A673 (cell line): ENCODE data around the gene RGMA. TPM values are rescaled to one million over a fixed set of nuclear protein-coding genes. Genes with fewer than 3 reads are reported as not detected.

ENCODE experiments used
- BruUV-seq: library from RNA; stranded (reverse); fragments of 400-500 nt; replicated peaks from 2 replicates; lab custom pipeline; 2021; lab: Mats Ljungman, UMichigan
- CTCF ChIA-PET: fragments of 300-600 bp; sonication (Branson Sonifier 250); formaldehyde crosslinking; loops from one replicate; lab custom pipeline; 2022; ENCODE audit warnings: antibody characterized with exemption; lab: Charles Lee
- POLR2A ChIA-PET: fragments of 300-600 bp; sonication (Branson Sonifier 250); formaldehyde crosslinking; loops from one replicate; lab custom pipeline; 2022; ENCODE audit warnings: antibody characterized with exemption; ENCODE audit not compliant: low non-redundant PET; lab: Charles Lee
- DNase-seq: peaks from one replicate; pipeline ENCODE4 v3.0.0-alpha.2; 2015; ENCODE audit warnings: low spot score
- H3K27ac ChIP-seq: fragments of 200-600 bp; sonication (generic); 2 replicates; pipeline ENCODE4 v1.5.1; 2016; ENCODE audit warnings: mixed run types, low read depth, mild to moderate bottlenecking, mixed read lengths, antibody characterized with exemption, low read length; ENCODE audit not compliant: poor library complexity, severe bottlenecking
- H3K27me3 ChIP-seq: fragments of 200-600 bp; sonication (generic); replicated peaks from 2 replicates; pipeline ENCODE4 v1.6.1; 2017; ENCODE audit warnings: mixed run types, low read depth, mild to moderate bottlenecking, mixed read lengths, antibody characterized with exemption, low read length; ENCODE audit not compliant: insufficient read depth, poor library complexity
- H3K36me3 ChIP-seq: fragments of 200-600 bp; sonication (generic); 2 replicates; pipeline ENCODE4 v1.6.1; 2016; ENCODE audit warnings: mixed run types, mild to moderate bottlenecking, mixed read lengths, antibody characterized with exemption, low read length; ENCODE audit not compliant: insufficient read depth, poor library complexity, severe bottlenecking
- H3K4me1 ChIP-seq: fragments of 200-600 bp; sonication (generic); 2 replicates; pipeline ENCODE4 v1.6.1; 2017; ENCODE audit warnings: mixed run types, mild to moderate bottlenecking, mixed read lengths, antibody characterized with exemption, low read length; ENCODE audit not compliant: insufficient read depth, poor library complexity, severe bottlenecking
- H3K4me3 ChIP-seq: fragments of 200-600 bp; sonication (generic); 2 replicates; pipeline ENCODE4 v1.5.1; 2016; ENCODE audit warnings: low read depth, mixed run types, mild to moderate bottlenecking, mixed read lengths, low read length; ENCODE audit not compliant: poor library complexity, severe bottlenecking
- H3K9me3 ChIP-seq: fragments of 200-600 bp; sonication (generic); 2 replicates; pipeline ENCODE4 v1.6.1; 2016; ENCODE audit warnings: mixed run types, low read depth, mild to moderate bottlenecking, mixed read lengths, antibody characterized with exemption, low read length; ENCODE audit not compliant: poor library complexity, severe bottlenecking
- EZH2 ChIP-seq: fragments of 200-600 bp; sonication (generic); IDR thresholded peaks from 2 replicates; pipeline ENCODE4 v1.6.1; 2017; ENCODE audit warnings: borderline replicate concordance, low read depth, mild to moderate bottlenecking, mixed read lengths, antibody characterized with exemption, low read length; ENCODE audit not compliant: poor library complexity, severe bottlenecking
- intact Hi-C: fragments of 100-400 bp; cut with micrococcal nuclease; formaldehyde crosslinking; loops from one replicate; pipeline ENCODE4 v1.10.0; 2022; ENCODE audit not compliant: unreplicated experiment
- total RNA-seq: library from RNA; stranded (reverse); gene quantifications from 2 replicates; pipeline ENCODE4 v1.2.3, GENCODE V29; 2021
- TF ChIP-seq, protein P1 (sequence below): fragments of 300-800, 200-600 bp; sonication (generic); conservative IDR thresholded peaks from 2 replicates; pipeline ENCODE4 v1.5.1; 2017; ENCODE audit warnings: low read depth, mild to moderate bottlenecking, antibody characterized with exemption, low read length, moderate library complexity, mixed read lengths

RGMA gene
- total RNA-seq, 1 experiment from 2014 or later = 5.0 TPM

DNA sequence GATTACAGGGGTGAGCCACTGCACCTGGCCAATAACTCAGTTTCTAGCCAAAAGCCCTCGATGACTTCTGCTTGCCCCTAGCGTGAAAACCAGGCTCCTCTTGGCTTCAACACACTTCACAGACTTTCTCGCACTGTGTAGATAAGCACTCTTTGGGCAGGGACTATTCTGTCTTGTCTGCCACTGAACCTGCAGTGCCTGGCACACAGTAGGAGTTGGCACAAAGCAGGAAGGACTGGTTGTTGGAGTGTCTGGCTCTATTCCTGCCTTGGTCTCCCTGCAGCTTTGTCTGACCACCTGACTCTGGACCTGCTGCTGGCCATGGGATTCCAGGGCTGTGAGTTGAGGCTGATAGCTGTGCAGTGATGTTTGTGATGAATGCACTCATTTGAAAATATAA lies 46.4 kb upstream of the RGMA start:
- H3K27ac ChIP-seq = no peak overlapping the region
- ChIA-PET CTCF (no interaction called here), POLR2A (no interaction called here)
- H3K27me3 ChIP-seq = no peaks in the 10 kb centered on the region
- TF ChIP-seq, protein P1, sequence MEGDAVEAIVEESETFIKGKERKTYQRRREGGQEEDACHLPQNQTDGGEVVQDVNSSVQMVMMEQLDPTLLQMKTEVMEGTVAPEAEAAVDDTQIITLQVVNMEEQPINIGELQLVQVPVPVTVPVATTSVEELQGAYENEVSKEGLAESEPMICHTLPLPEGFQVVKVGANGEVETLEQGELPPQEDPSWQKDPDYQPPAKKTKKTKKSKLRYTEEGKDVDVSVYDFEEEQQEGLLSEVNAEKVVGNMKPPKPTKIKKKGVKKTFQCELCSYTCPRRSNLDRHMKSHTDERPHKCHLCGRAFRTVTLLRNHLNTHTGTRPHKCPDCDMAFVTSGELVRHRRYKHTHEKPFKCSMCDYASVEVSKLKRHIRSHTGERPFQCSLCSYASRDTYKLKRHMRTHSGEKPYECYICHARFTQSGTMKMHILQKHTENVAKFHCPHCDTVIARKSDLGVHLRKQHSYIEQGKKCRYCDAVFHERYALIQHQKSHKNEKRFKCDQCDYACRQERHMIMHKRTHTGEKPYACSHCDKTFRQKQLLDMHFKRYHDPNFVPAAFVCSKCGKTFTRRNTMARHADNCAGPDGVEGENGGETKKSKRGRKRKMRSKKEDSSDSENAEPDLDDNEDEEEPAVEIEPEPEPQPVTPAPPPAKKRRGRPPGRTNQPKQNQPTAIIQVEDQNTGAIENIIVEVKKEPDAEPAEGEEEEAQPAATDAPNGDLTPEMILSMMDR = no peak
- no peak for TF ChIP-seq EZH2
- BruUV-seq = no TSS peak
- intact Hi-C loops = no loop called here
- no peak for DNase-seq
- H3K4me1 ChIP-seq = no peaks in the 10 kb centered on the region
- no peaks in the 10 kb centered on the region for H3K9me3 ChIP-seq
- no peaks in the 10 kb centered on the region for H3K36me3 ChIP-seq
- H3K4me3 ChIP-seq = no peak overlapping the region

DNA sequence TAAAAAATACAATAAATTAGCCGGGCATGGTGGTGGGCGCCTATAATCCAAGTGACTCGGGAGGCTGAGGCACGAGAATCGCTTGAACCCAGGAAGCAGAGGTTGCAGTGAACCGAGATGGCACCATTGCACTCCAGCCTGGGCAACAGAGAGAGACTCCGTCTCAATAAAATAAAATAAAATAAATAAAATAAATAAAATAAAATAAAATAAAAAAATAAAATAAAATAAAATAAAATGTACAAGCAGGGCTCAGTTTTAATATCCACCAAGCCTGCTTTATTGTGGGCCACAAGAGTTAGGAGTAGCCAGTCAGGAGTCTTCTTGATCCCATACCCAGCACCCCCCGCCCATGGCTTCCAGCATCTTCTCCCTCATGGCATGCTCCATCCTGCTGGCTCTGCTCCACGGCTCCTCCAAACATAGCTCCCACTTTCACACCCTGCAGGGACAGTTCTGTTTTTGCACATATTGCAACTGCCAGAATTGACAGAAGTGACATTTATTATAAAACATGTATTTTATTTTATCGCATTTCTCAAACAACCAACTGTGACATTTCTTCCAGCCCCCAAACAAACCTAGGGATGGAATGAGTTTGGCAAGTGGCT lies 42.6 kb upstream of the RGMA start:
- intact Hi-C loops = no loop called here
- TF ChIP-seq, protein P1 = no peak
- no peak for TF ChIP-seq EZH2
- BruUV-seq = no TSS peak

DNA sequence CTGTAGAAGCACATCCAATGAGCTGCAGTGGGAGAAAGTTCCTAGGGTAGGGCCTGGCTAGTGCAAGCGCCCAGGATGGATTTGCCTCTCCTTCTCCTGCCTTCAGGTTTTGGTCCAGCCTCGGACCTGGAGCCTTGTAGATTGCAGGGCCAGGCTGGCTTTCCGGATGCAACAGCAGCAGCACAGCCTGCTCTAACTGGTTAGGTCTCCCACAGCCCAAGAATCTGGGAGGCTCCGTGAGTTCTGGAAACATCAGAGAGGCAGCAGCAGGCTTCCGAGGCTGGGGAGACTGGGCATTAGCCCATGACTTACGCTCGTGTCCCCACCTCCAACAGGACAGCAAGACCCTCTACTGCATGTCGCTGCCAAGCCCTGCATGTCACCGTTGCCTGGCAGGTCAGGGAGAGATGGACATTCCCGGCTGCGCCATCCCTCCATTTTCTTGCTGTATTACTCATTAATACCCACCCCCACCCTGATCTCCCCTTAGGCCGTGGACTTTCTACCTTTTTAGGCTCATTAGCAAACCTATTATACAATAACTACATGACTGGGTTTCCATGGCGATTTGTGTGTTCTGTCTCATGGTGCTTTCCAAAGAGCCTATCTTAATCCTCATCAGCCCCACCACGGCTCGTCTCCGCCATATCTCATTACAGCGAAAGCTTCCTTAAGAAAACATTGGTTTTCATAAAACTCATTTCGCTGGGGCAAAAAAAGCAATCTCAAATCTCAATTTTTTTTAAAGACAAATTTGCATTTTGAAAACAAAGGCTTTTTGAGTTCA lies 40.9 kb upstream of the RGMA start:
- TF ChIP-seq, protein P1 = no peak
- H3K4me1 ChIP-seq = no peaks in the 10 kb centered on the region
- POLR2A ChIA-PET = no interaction called here
- CTCF ChIA-PET = no interaction called here
- no peak for DNase-seq
- no peak overlapping the region for H3K4me3 ChIP-seq
- no peaks in the 10 kb centered on the region for H3K9me3 ChIP-seq
- intact Hi-C loops = no loop called here
- no TSS peak for BruUV-seq
- H3K27ac ChIP-seq = no peak overlapping the region
- no peaks in the 10 kb centered on the region for H3K27me3 ChIP-seq
- H3K36me3 ChIP-seq = no peaks in the 10 kb centered on the region

More for the DNA sequence above, 42.6 kb upstream of the RGMA start:
- CTCF ChIA-PET = no interaction called here
- H3K27me3 ChIP-seq = no peaks in the 10 kb centered on the region
- H3K9me3 ChIP-seq = no peaks in the 10 kb centered on the region
- H3K4me1 ChIP-seq = no peaks in the 10 kb centered on the region
- DNase-seq = no peak
- no peak overlapping the region for H3K4me3 ChIP-seq
- H3K27ac ChIP-seq = no peak overlapping the region
- no peaks in the 10 kb centered on the region for H3K36me3 ChIP-seq
- POLR2A ChIA-PET = no interaction called here
